Glomerular visceral epithelial cell (primary cell): ENCODE measurements around the gene CNP.
A peak's percentile ranks its signal among the peaks of the same experiment; 100 is the strongest.

Experiments
- DNase-seq: peaks from one replicate; pipeline ENCODE4 v3.0.0-alpha.2; 2016; ENCODE audit errors: extremely low spot score

CNP gene

GRCh38 chr17:41972571-41973407 lies 6.2 kb downstream of the CNP start:
- DNase-seq, result peak; percentile 73

GRCh38 chr17:41973408-41973811 lies 6.8 kb downstream of the CNP start:
- no peak for DNase-seq

- DNase-seq, result no peak
Measured at GRCh38 chr17:41974031-41974430, 7.4 kb downstream of the CNP start.

- no peak for DNase-seq
Measured at GRCh38 chr17:41974658-41975057, 8.1 kb downstream of the CNP start.

GRCh38 chr17:41975099-41976083 lies 8.8 kb downstream of the CNP start:
- no peak for DNase-seq

- no peak for DNase-seq
Measured at GRCh38 chr17:41976142-41976768, 9.7 kb downstream of the CNP start.

- DNase-seq, result no peak
Measured at GRCh38 chr17:41977991-41978390, 11.4 kb downstream of the CNP start.

GRCh38 chr17:41982026-41982760 lies 15.6 kb downstream of the CNP start:
- peak; percentile 44 for DNase-seq

GRCh38 chr17:41984454-41984853 lies 17.9 kb downstream of the CNP start:
- DNase-seq, result no peak

GRCh38 chr17:41985919-41986318 lies 19.3 kb downstream of the CNP start:
- no peak for DNase-seq

- DNase-seq, result no peak
Measured at GRCh38 chr17:41986634-41987033, 20.0 kb downstream of the CNP start.

- DNase-seq, result no peak
Measured at GRCh38 chr17:41987642-41988041, 21.0 kb downstream of the CNP start.

GRCh38 chr17:41988418-41988817 lies 21.8 kb downstream of the CNP start:
- no peak for DNase-seq

GRCh38 chr17:41989702-41990419 lies 23.3 kb downstream of the CNP start:
- DNase-seq, result no peak

GRCh38 chr17:41992576-41992975 lies 26.0 kb downstream of the CNP start:
- no peak for DNase-seq

GRCh38 chr17:41996855-41997164 lies 30.2 kb downstream of the CNP start:
- DNase-seq, result no peak

GRCh38 chr17:41998497-41998896 lies 31.9 kb downstream of the CNP start:
- no peak for DNase-seq

- DNase-seq, result no peak
Measured at GRCh38 chr17:42000413-42001133, 34.0 kb downstream of the CNP start.

- no peak for DNase-seq
Measured at GRCh38 chr17:42001729-42002128, 35.1 kb downstream of the CNP start.

GRCh38 chr17:42002175-42002791 lies 35.7 kb downstream of the CNP start:
- no peak for DNase-seq
